H1 (cell line): ENCODE measurements around the gene PLAC9. TPM values are rescaled to one million over a fixed set of nuclear protein-coding genes. Genes with fewer than 3 reads are reported as not detected.
A peak's percentile ranks its signal among the peaks of the same experiment; 100 is the strongest.

ENCODE experiments used
- CHD7 ChIP-seq: fragments of 300-600 bp; sonication (generic); IDR thresholded peaks from 2 replicates; pipeline ENCODE4 v1.7.1; 2012; ENCODE audit warnings: low read length, moderate library complexity, mild to moderate bottlenecking, inconsistent platforms; ENCODE audit not compliant: insufficient replicate concordance
- CTBP2 ChIP-seq: IDR thresholded peaks from 2 replicates; pipeline ENCODE4 v1.7.0; 2011; ENCODE audit warnings: borderline replicate concordance, mild to moderate bottlenecking, moderate library complexity, mixed read lengths, low read length; ENCODE audit not compliant: insufficient read depth, insufficient read length
- CTCF ChIP-seq, 3 experiments: IDR thresholded peaks; 1 replicate in 2 of 3; 2 replicates in 1 of 3; pipeline versions ENCODE4 v1.5.1 to v1.6.1; 2011; ENCODE audit warnings: low read length in 3 of 3, mild to moderate bottlenecking in 3 of 3, inconsistent platforms in 2 of 3, low read depth in 1 of 3, moderate library complexity in 1 of 3; ENCODE audit not compliant: insufficient read depth in 1 of 3; ENCODE audit errors: control extremely low read depth in 1 of 3
- PHF8 ChIP-seq: fragments of 200-600 bp; sonication (generic); conservative IDR thresholded peaks from 2 replicates; pipeline ENCODE4 v1.7.1; 2012; ENCODE audit warnings: low read depth, mild to moderate bottlenecking, inconsistent platforms, low read length, moderate library complexity
- RXRA ChIP-seq: IDR thresholded peaks from 2 replicates; pipeline ENCODE4 v1.6.1; 2011; ENCODE audit warnings: low read depth, mild to moderate bottlenecking, low read length, moderate library complexity; ENCODE audit not compliant: insufficient read depth
- SP2 ChIP-seq: IDR thresholded peaks from 2 replicates; pipeline ENCODE4 v1.6.1; 2012; ENCODE audit warnings: mild to moderate bottlenecking, low read length, inconsistent platforms
- SRF ChIP-seq: IDR thresholded peaks from 2 replicates; pipeline ENCODE4 v1.6.1; 2011; ENCODE audit warnings: mild to moderate bottlenecking, low read depth, low read length, moderate library complexity
- polyA plus RNA-seq, 7 experiments: library from polyadenylated mRNA; depleted of rRNA in 3 of 7; stranded (reverse) in 5 of 7; unstranded in 2 of 7; fragments of >200 nt in 5 of 7; fragments of 200-250 nt in 2 of 7; gene quantifications; 1 replicate in 5 of 7; 2 replicates in 1 of 7; 4 replicates in 1 of 7; pipeline versions ENCODE4 v1.2.1 to v1.2.3, GENCODE V29; 2011 to 2013; ENCODE audit warnings: missing spikeins in 2 of 7, mixed read lengths in 2 of 7
- total RNA-seq: library from RNA; stranded (reverse); fragmentation: NEBNext Ultra II Directional; extraction: Animal tissue kit (Norgen Biotek cat#: 25700); gene quantifications from 2 replicates; pipeline ENCODE4 v1.2.1, GENCODE V29; 2021

The PLAC9 gene
- total and polyA plus RNA-seq, 2 of the 8 experiments (the other 6 are each of a cell fraction or from before 2014, with no cell fraction given), result 8.4 to 16.7 TPM

GRCh38 chr10:80168679-80169380, 36.3 kb downstream of the PLAC9 start (continued):
- TF ChIP-seq CHD7, result no peak
- TF ChIP-seq SRF, result no peak
- no peak for TF ChIP-seq SP2
- TF ChIP-seq PHF8, result no peak
- peak; percentile 60 to 65 (median 62) for TF ChIP-seq CTCF (IDR thresholded peaks at IDR 0.05; ENCODE audit: control extremely low read depth in 1 of 3, insufficient read depth in 1 of 3, low read depth in 1 of 3, low read length in 3 of 3)
- TF ChIP-seq CTBP2, result no peak
- no peak for TF ChIP-seq RXRA
